ENCODE results near the gene RAB3A. TPM values are rescaled to one million over a fixed set of nuclear protein-coding genes. Genes with fewer than 3 reads are reported as not detected.
A peak's percentile ranks its signal among the peaks of the same experiment; 100 is the strongest.

Gene RAB3A
- total RNA-seq, 1 donor from 2014 or later, result 0.40 TPM

DNA sequence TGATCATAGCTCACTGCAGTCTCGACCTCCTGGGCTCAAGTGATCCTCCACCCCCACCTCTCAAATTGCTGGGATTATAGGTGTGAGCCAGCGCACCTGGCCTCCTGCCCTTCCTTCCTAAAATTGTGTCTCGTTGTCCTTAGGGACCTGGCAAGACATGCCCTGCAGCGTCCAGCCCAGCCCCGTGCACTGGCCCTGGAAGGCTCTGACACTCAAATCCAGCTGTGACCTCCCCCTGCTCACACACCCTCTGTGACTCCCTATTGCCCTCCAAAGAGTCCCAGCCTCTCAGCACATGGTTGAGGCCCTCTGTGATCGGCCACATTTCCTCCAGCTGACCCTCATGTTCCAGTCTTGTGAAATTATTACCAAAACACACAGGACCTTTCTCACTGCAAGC lies 5.9 kb downstream of the RAB3A start:
- DNase-seq (ENCODE audit: low read depth in 2 of 2), result no peak

DNA sequence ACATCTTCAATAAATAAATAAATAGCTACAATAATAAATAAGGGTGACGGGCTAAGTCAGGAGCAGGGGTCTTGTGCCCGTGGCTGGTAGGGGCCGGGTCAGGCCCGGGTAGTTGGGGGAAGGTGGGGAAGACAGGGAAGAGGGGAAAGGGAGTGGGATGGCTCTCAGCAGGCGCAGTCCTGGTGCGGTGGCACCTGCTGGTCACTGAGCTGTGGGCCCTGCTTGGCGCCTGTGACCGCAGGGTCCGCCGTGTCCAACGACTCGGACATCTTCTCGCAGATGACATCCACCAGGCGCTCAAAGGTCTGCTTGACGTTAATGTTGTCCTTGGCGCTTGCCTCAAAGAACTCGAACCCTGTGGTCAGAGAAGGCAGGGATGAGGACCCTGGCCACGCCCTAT lies 6.5 kb downstream of the RAB3A start:
- no peak for DNase-seq (ENCODE audit: low read depth in 2 of 2)

DNA sequence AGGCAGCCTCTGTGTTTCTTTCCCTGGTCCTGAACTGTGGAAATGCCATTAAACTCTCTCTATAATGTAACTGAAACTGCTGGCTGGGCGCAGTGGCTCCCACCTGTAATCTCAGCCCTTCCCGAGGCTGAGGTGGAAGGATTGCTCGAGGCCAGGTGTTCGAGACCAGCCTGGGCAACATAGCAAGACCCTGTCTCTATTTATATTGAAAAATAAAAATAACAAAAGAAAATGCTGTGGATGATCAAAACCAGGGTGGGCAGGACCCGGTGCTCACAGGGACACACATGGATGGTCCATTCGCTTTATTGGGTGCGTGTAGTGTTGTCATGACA lies 7.4 kb downstream of the RAB3A start:
- DNase-seq (ENCODE audit: low read depth in 2 of 2), result no peak

DNA sequence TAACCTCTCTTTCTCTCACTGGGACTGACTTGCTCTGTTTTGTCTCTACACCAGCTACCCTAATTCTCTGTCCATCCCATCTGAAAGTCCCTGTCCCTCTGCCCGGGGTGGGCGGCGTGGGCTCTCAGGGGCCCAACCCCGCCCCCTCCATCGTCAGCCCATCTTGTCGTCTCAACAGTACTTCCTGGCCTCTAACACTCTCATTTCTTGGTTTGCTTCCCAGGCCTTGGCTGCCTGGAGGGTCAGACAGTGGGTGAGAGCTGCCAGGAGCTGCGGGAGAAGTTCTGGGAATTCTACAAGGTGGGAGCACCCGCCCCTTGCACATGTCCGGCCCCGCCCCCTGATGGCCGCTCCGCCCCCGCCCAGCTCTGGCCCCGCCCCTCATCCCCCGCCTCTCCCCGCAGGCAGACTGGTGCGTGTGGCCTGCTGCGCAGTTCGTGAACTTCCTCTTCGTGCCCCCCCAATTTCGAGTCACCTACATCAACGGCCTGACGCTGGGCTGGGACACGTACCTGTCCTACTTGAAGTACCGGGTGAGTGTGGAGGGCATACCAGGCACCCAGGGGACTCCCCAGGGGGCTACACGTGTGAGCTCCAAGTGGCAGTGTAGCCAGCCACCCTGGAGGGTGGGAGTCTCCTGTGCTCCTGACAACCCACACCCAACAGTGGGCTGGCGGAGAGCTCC lies 9.1 kb downstream of the RAB3A start:
- peak; percentile 33 to 52 for DNase-seq (ENCODE audit: low read depth in 2 of 2)

DNA sequence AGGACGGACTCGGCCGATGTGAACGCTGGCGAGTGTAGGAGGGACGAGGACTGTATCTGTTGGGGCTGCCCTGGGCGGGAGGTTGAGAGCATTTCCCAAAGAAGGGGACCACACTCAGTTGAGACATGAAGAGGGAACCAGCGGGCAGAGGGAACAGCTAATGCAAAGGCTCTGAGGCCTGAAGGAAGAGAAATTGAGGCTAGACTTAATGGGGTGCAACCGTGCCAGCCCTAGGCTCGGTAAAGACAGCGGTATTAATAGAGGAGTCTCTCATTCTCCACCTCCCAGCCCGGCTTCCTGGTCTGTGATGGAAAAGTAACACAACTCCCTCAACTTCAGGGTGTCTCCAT lies 9.7 kb downstream of the RAB3A start:
- DNase-seq (ENCODE audit: low read depth in 2 of 2), result no peak

DNA sequence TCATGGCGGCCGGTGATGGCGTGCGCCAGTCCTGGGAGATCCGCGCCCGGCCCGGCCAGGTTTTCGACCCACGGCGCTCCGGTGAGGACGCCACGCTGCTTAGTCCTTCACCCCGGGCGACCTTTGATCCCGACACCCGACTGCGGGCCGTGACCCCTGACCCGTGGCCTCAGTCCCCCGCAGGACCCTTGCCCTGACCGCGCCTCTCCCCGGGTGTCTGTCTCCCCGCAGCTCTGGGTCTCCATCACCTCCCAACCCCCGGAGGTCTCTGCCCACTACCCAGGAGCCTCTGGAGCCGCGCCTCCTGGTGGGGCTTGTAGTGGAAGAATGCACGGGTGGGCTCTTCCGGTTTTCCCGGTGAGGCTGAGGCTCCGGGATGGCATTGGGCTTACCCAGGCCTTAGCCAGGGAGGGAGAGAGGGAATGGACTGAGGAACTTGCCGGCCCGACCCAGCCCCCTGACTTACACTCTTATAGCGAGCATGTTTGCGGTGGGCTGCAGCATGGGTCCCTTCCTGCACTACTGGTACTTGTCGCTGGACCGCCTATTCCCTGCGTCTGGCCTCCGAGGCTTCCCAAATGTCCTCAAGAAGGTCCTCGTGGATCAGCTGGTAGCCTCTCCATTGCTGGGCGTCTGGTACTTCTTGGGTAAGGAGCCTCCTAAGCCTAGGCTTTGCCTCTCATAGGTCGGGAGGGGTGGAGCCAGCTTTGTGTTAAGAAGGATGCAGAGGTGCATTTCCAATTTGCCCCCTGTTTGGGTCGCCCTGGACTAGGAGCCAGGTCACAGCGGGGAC lies 10.3 kb downstream of the RAB3A start:
- DNase-seq (ENCODE audit: low read depth in 2 of 2), result peak in 1 of 2 donors; percentile 14

DNA sequence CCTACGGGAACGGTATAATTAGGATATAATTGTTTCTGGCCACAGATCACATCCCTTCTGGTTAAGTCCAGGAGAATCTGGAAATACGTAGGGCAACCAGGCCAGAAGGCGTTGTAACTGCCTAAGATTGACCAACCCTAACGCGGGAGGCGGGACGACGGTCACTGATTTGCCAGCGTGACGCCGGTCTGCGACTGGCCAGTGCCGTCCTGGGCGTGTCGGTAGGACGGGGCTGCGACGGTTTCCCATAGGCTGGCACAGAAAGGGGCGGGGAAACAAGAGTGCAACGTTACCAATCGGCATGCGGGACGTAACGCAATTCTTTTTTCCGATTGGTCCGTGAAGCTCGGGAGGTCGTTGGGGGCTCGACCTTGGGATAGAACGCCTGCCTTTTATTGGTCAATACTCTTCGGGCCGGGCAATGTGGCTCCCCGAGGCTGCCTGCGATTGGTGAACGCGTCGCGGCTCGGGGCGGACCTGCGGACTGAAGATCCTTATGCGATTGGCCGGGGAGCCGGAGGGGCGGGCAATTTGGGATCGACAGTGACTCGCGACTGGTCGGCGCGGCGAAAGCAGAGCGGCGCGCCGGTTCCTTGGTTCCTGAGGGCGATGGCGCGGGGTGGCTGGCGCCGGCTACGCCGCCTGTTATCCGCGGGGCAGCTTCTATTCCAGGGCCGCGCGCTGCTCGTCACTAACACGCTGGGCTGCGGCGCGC lies 11.0 kb downstream of the RAB3A start, which contains the start of gene MPV17L2:
Gene MPV17L2, plus strand, starts transcription at position 546 of the 715 bp plus-strand sequence. Its CDS starts 64 bp downstream, at position 610.
- peak; percentile 100 for DNase-seq (ENCODE audit: low read depth in 2 of 2)

DNA sequence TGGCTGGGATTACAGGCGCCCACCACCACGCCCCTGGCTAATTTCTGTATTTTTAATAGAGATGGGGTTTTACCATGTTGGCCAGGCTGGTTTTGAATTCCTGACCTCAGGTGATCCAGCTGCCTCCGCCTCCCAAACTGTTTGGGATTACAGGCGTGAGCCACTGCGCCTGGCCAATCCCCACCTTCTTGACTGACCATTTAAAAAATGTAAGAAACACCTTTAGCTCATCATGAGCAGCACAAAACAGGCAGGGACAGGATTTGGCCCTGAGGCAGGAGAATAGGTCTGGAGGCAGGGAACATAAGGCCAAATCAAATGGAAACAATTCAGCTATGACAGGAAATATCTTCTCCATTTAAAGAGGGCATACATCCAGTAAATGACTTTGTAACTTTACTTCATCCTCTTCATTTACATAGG lies 12.2 kb downstream of the RAB3A start:
- DNase-seq (ENCODE audit: low read depth in 2 of 2), result no peak

DNA sequence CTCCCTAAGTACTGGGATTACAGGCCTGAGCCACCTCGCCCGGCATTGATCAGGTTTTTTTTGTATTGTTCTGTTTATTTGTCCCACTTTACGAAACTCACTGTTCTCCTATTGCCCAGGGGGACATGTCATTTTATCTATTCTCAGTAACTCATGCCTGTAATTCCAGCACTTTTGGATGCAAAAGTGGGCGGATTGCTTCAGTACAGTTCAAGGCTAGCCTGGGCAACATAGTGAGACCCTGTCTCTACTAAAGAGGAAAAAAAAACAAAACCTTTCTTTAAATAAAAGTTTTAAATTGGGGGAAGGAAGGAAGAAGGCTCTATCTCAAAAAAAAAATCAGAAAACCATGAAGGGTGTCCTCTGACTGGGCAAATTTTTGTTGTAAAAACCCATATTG lies 13.6 kb downstream of the RAB3A start:
- DNase-seq (ENCODE audit: low read depth in 2 of 2), result no peak

DNA sequence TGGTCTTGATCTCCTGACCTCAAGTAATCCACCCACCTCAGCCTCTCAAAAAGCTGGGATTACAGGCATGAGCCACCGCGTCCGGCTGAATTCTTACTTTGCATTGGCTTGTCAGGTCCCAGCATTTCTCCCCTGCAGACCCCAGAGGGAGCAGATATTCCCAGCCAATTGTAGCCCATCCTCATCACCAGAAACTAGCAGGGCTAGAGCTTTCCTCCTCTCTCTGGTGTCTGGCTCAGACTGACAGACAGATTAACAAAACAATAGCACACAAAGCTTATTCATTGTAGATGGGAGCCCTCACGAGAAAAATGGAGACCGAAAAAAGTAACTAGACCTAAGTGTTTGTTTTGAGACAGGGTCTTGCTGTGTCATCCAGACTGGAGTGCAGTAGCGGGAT lies 18.3 kb downstream of the RAB3A start:
- DNase-seq (ENCODE audit: low read depth in 2 of 2), result no peak

DNA sequence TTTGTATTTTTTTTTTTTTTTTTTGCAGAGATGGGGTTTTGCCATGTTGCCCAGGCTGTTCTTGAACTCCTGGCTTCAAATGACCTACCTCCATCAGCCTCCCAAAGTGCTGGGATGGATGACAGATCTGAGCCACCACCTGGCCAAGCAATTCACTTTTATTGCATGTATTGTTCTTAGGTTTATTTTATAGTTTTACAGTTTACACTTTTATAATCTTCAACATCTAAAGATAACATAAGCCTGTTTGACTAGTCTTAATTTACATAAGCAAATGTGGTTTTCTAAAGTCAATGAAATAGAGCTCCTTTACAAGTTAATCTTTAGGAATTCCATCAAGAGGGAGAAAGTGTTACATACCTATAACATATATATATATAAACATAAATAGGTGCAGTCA lies 20.3 kb downstream of the RAB3A start:
- DNase-seq (ENCODE audit: low read depth in 2 of 2), result no peak

DNA sequence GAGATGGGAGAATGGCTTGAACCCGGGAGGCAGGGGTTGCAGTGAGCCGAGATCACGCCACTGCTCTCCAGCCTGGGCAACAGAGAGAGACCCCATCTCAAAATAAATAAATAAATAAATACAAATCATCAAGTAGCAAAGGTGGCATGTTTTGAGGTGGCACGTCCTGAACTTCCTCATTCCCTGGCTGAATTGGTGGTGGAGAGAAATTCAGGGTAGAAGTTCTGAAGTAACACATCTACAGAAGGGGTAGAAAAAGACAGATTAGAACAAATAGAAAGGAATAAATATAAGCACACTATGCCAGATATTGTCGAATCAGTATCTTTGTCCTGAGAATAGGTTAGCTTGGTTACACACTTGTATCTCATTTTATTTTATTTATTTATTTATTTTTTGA lies 23.9 kb downstream of the RAB3A start:
- DNase-seq (ENCODE audit: low read depth in 2 of 2), result no peak

DNA sequence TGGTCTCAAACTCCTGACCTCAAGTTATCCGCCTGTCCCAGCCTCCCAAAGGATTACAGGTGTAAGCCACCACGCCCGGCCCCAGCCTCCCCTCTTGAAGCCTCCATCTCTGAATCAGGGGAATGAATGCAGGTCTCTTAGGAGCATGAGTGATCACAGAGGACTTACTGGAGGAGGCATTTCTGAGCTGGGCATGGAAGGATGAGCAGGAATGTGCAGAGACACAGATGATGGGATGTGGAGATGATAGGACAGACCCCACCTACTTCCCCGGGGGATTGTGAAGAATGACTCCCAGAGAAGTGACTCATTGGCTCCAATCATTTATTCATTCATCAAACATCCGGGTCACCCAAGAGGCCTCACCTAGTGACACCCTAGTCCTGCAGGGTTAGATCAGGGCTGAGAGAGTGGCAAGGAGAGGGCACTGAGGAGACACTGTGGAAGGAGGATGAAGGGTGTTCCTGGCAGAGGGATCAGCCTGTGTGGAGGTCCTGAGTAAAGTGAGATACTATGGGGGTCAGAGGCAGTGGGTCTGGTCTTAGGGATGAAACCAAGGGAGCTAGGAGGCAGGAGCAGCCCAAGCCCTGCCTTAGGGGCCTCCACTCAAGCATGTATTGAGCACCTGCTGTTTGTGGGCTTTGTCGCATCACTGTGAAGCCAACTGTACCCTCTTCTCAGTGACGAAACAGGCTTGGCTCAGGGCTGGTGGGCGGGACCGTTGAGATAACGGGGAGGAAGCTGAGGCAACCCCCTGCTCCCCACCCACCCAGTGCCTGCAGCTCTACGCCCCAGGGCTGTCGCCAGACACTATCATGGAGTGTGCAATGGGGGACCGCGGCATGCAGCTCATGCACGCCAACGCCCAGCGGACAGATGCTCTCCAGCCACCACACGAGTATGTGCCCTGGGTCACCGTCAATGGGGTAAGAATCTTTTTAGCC lies 27.2 kb downstream of the RAB3A start:
- DNase-seq (ENCODE audit: low read depth in 2 of 2), result no peak

DNA sequence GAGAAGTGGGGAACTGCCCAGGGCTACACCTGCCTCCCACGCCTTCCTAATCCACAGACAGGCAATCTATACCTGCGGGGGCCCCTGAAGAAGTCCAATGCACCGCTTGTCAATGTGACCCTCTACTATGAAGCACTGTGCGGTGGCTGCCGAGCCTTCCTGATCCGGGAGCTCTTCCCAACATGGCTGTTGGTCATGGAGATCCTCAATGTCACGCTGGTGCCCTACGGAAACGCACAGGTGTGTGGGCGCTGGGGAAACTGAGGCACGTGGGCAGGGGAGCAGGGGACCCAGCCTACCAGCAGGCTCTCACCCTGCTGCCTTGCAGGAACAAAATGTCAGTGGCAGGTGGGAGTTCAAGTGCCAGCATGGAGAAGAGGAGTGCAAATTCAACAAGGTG lies 28.9 kb downstream of the RAB3A start:
- no peak for DNase-seq (ENCODE audit: low read depth in 2 of 2)

DNA sequence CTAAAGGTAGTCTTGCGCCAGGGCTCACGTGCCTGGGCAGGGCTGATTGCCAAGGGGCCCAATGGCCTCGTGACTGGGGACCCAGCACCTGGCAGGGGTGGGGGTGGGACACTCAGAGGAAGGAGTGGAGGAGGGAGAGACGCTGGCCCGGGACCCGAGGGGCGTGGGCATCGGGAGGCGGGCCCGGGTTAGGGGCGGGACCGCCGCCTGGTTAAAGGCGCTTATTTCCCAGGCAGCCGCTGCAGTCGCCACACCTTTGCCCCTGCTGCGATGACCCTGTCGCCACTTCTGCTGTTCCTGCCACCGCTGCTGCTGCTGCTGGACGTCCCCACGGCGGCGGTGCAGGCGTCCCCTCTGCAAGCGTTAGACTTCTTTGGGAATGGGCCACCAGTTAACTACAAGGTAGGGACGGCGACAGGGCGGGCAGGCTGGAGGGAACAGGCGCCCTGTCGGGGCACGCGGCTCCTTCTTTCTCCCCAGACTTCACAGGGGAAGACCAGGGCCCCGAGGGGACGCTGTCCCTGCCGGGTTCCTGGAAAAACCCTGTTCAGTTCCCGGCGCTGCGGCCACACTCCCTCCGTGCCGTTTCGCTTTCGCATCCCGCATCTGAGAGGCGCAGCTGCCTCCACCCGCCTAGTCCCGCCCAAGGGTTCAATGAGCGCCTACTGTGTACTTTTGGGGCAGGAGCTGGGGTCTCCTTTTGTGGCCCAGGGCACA lies 30.1 kb downstream of the RAB3A start, which contains the start of gene IFI30:
Gene IFI30, plus strand, starts transcription at position 242 of the 717 bp plus-strand sequence. Its CDS starts 29 bp downstream, at position 271.
- DNase-seq (ENCODE audit: low read depth in 2 of 2), result peak in 1 of 2 donors; percentile 42

DNA sequence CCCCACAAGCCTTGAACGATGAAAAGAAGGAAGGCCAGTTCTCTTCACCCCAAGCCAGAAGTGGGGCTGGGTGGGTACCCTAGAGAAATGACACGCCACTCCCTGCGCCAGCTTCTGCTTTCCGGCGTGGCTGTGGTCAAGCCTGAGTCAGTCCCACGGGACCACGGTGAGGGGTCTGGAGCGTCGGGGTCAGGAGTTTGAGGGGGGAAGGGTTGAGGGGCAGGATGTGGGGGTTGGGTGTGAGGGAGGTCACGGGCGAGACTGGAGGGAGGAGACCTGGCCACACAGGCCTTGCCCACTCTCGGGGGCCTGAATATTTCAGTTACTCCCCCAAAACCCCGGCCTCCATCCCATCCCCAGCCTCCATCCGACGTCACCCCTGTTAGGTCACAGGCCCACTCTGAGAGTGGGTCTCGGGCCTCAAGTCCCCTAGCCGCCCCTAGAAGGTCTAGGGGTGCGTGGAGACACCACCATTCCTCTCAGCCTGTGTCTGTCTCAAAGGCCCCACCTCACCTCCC lies 30.7 kb downstream of the RAB3A start:
- DNase-seq (ENCODE audit: low read depth in 2 of 2), result no peak

DNA sequence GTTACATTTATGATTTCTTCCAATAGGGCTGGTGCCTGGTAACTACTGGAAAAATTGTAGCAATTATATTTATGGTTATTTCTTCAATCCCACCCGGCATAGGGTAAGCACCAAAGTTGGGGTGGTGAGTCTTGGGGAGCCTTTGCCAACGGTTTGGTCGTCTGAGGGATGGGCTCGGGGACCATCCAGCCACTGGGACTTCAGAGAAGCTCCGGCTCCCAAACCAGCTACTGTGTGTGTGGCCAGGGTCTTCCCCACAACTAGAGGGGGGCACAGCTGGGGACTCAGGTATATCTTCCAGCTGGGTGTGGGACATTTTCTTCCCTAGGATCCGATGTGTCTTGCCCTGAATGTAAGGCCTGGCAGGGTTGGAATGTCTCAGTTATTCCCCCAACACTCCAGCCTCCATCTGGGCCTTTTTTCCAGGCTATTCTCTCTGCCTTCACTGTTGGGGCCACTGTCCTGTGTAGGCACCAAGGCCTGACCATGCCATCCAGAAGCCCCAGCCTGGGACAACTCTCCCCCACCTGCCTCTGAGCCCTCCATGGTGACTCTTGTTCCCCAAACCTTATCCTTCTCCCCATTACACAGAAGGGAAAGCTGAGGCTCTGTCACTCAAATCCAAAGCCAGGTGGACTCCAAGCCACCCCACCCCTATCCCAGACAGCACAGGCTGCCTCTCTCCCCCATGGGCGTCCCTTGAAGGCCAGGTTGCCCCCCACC lies 31.4 kb downstream of the RAB3A start:
- no peak for DNase-seq (ENCODE audit: low read depth in 2 of 2)

DNA sequence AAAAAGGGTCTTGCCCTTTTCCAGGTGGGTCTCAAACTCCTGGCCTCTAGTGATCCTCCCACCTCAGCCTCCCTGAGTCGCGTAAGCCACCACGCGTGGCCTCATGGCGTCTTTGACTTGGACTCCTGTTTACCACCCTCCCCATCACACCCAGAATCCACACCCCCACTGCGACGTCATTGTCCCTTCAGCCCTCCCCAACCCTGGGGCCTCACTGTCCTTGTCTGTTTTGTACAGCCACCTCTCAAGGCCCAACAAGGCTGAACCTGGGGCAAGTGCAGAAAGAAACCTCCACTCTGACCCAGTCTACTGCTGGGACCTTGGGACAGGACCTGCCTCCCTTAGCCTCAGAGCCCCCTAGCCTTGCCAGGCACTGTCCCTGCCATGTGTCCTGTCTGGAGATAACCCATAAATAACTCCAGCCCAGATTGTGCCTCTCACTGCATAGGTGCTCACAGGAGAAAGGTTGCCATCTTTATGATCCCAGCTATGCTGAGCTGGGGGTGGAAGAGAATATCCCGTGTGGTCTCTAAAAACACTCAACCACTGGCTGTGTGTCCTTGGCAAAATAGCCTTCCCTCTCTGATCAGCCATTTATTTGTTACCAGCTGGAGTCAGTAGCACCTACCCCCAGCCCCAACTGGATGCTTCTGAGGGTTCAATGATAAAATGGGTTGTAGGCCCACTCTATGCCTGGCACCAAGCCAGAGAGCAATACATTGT lies 32.1 kb downstream of the RAB3A start:
- no peak for DNase-seq (ENCODE audit: low read depth in 2 of 2)

DNA sequence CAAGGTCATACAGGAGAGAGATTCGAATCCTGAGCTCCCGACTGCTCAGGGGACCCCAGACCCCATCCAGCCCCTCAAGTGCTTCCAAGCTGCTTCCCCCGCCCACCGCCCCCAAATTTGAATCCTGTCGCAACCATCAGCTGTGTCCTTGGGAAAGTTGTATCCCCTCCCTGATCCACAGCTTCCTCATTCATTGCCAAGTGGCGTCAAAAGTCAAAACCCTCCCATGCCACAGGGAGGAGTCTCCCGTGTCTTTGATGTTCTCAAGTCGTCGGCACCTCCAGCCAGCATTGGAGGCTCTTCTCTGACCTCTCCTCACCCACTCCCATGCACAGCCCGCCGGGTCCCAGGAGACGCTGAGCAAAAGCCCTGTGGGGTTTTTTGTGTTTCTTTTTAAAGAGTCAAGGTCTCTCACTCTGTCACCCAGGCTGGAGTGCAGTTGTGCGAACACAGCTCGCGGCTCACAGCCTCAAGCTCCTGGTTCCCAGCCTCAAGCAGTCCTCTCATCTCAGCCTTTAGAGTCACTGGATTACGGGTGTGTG lies 33.1 kb downstream of the RAB3A start:
- no peak for DNase-seq (ENCODE audit: low read depth in 2 of 2)
